GM18520 (cell line): Measurements from ENCODE around the gene SH2B2.
"Not testable (repeated sequence)": the region's sequence is repeated elsewhere in the genome, so short reads cannot be mapped to it uniquely, and the experiment has no call there.

ENCODE experiments used
- ATAC-seq: cut with Tn5 transposase; IDR thresholded peaks from one replicate; pipeline ENCODE4 v1.9.1; 2021; ENCODE audit not compliant: unreplicated experiment

Gene SH2B2

DNA sequence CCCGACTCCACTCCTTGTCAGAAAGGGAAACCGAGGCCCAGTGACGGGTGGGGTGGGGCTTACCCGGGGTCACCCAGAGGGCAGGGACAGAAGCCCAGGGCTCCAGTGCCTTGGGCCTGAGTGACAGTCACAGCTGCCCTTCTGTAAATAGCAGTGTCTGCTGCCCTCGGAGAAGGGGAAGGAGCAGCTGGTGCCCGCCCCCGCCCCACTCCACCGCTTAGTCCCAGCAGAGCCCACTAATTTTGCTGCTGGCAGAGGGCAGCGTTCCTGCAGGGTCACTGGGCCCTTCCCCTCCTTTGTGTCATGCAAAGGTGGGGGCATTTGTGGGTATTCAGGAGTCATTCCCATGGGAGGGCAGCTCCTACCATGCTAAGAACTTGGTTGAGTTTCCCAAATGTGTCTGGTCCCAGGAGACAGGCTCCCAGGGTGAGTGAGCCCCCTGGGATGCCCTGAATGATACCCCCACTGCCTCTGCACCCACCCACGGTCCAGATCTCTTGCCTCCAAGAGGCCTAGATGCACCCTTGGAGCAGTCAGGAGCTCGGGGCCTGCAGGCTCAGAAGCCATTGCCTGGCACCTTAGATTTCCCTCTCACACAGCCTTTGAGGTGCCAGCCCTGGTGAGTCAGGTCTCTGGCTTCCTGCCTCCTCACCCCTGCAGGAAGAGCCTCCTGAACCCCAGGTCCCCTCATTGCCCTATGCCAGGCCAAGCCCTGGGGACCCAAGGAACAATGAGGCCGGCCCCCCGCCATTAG, 17.2 kb downstream of the SH2B2 start:
- no peak for ATAC-seq

DNA sequence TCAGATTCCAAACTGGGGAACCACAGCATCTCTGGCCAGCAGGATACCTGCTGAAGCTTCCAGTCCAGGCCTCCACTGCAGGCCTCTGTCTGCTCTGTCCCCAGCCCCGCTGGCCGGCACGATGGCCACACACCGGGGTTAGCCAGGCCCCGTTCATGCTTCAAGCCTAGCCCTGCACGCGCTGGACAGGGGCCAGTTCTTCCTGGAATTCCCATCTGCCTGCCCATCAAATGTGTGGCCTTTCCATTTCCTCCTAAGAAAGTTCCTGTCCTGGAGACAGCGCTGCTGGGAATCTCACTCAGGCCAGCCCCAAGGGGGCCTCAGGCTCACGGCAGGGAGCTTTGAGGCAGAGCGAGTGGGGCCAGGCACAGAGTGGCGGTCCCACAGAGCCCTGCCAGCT, 18.0 kb downstream of the SH2B2 start:
- no peak for ATAC-seq

DNA sequence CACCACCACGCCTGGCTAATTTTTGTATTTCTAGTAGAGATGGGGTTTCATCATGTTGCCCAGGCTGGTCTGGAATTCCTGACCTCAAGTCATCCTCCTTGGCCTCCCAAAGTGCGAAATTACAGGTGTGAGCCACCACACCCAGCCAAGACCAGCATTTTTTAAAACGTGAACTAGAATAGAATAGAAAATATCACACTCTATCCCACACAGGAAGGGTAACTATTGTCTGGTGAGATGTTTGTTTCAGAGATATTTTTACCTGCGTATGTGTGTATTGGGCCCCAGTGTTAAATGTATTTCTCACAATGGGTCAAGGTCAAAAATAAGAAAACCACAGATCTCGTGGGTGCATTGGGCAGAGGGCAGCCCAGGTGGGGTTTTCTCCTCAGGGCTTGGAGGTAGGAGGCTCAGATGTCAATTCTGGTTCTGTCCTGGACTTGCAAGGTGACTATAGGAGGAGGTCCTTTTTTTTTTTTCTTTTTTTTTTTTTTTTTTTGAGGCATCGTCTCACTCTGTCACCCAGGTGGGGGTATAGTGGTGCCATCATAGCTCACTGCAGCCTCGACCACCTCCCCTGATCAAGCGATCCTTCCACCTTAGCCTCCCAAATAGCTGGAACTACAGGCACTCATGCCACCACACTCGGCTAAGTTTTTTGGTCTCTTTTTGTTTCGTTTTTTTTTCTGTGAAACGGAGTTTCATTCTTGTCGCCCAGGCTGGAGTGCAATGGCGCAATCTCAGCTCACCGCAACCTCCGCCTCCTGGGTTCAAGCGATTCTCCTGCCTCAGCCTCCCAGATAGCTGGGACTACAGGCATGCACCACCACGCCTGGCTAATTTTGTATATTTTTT, 19.0 kb downstream of the SH2B2 start:
- peak; percentile 62 for ATAC-seq

DNA sequence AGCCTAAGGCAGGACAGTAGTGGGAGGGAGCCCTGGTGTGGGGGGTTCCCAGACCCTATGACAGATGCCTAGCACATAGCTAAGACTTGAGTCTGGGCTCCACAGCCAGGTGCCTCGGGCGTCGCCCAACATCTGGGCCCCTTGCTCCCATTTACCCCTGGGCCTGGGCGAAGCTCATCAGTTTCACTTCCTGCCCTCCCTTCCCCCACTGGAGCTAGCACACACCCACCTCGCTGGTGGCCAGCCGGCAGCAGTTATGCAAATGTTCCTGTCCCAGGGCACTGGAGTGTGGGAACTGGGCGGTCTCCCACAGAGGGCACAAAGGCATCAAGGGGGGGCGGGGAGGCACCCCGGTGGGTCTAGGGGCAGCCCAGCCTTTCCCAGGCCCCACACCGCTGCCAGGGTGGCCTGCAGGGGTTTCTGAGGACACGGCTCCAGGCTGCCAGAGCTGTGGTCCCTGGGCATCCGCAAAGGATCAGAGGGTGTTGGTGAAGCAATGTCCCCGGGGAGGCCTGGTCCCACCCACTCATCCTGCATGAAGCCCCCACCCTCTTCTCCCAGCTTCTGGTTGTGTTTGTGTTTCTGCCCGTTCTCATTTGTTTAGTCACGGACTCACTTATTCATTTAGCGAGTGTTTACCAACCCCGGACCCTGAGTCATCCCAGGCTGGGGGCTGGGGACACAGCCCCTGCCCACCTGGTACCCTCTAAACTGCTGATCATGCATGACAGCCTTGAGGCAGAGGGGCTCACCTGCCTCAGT, 20.4 kb downstream of the SH2B2 start:
- ATAC-seq = peak; percentile 47

DNA sequence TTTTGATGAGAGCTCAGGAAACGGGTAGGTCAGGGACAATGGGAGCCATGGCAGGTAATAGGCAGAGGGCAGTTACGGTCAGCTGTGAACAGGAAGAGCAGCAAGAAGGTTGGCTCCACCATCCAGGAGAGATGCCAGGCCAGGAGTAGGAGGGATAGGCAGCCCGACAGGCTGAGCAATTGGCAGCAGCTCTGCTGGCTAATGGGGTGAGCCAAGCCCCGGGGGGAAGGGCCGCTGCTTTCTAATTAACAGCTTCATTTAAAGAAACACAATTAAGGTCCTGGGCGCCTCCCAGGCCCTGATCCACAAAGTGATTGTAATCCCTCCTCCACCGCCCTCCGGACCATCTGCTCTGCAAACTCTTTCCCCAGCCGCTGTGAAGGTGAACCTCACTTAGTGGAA, 23.7 kb downstream of the SH2B2 start:
- no peak for ATAC-seq

DNA sequence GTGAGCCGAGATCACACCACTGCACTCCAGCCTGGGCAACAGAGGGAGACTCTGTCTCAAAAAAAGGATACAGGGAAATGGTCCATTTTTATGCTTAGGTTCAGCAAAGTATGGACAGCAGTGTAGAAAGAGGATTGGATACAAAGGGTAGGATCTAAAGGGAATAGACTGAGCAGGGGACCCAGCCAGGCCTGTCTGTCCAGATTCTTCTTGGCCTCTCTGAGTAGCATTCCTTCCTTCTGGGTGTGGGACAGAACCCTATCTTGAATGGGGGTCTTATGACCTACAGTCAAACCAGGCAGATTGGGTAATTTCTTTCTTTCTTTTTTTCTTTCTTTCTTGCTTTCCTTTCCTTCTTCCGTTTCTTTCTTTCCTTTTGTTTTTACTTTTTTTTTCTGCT, 25.6 kb downstream of the SH2B2 start:
- no peak for ATAC-seq

DNA sequence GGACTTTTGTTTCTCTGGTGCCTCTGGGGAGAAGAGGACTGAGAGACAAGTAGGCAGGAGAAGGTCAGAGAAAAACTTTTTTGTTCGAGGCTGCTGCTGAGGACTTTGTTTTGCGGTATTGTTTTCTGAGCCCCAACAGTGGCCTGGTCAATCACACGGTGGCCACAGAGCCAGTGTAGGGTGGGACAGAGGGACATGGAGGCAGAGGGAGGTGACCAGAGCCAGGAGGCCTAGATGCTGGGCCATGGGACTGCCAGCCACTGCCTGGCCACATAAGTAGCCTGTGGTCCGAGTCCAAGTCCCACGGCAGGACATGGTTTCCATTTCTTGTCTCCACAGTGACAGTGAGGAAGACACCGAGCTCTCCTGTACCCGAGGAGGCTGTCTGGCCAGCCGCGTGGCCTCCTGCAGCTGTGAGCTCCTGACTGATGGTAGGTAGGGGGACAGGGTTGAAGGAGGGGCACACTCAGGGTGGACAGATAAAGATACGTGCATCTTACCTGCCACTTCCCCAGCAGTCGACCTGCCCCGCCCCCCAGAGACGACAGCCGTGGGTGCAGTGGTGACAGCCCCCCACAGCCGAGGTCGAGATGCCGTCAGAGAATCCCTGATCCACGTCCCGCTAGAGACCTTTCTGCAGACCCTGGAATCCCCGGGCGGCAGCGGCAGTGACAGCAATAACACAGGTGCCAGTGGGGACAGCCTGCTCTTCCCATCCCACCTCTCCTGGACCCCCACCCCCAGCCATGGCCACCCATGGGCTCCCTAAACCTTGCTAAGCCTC, 27.5 kb downstream of the SH2B2 start:
- ATAC-seq = no peak

DNA sequence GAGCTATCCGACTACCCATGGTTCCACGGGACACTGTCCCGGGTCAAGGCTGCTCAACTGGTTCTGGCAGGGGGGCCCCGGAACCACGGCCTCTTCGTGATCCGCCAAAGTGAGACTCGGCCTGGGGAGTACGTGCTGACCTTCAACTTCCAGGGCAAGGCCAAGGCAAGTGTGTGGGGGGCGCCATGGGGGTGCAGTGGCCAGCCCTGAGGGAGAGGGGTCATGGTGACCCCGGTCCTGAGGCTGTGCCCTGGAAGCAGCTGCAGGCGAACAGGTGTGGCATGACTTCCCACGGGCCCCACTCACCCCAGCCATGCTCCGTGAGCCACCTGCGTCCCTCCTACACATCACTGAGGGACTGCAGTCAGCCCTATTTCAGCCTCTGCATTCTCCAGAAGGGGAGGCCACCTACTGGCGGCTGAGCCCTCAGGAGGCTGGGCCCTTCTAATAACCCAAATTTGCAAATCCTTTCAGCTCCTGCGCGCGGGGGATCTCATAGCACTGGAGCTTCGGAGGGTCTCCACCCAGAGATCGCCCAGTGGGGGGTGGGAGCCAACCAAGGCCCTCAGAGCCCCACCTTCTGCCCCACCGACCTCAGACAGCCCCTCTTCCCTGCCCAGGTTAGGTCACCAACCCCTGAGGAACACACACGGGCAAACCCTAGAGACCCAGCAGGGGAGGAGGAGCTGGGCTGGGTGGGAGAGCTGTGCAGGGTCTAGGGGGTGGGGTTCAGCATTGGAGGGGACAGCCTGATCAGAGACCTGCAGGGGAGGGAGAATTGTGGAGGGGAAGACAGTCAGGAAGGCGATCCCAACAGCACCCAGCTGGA, 30.8 kb downstream of the SH2B2 start:
- no peak for ATAC-seq

DNA sequence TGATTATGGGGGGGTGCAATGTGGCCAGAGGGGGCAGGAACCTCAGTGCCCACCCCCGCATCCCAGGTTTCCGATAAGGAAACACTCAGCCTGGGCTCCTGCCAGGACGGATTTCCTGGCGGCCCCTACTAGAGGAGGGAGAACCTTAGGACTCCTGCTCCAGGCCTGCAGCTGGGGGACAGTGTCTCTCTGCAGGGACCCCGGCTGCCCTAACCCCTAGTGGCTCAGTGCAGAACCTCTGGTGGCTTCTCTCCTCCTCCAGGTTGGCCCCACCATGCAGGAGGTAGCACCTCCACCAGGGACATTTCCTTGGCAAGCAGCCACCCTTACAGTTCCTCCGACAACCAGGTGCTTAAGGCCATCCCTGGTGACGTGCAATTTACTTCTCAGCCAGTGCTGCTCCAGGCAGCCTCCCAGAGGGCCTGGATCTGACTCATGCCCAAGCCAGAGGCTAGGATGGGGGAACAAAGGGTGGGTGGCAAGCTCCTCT, 31.9 kb downstream of the SH2B2 start:
- no peak for ATAC-seq

DNA sequence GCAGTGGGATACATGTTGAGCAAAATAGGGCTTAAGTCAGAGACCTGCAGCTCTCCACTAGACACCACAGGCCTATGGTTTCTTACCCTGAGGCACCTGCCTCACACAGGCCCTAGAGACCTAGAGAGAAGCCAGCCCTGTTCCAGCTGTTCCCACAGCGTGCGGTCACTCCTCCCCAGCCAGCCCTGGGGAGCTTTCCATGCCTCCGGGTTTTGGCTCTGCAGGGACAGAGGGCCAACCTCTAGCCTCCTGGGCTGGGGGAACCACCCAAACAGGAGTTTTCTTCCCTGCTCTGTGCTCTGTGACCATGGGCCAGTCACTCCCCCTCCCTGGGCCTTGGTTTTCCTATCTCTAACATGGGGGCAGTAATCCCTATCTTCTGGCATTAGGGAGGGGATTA, 33.0 kb downstream of the SH2B2 start:
- ATAC-seq = no peak

DNA sequence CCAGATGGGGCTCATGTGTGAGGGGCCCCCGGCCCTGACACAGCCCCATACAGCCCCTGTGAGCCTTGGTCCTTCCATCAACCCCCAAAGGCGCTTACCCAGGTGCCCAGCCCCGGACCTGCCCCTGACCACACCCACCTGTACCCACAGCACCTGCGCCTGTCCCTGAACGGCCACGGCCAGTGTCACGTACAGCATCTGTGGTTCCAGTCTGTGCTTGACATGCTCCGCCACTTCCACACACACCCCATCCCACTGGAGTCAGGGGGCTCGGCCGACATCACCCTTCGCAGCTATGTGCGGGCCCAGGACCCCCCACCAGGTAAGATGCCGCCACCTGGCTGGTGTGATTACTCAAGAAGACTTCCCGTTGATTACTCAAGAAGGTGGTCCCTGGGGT, 33.5 kb downstream of the SH2B2 start:
- no peak for ATAC-seq

DNA sequence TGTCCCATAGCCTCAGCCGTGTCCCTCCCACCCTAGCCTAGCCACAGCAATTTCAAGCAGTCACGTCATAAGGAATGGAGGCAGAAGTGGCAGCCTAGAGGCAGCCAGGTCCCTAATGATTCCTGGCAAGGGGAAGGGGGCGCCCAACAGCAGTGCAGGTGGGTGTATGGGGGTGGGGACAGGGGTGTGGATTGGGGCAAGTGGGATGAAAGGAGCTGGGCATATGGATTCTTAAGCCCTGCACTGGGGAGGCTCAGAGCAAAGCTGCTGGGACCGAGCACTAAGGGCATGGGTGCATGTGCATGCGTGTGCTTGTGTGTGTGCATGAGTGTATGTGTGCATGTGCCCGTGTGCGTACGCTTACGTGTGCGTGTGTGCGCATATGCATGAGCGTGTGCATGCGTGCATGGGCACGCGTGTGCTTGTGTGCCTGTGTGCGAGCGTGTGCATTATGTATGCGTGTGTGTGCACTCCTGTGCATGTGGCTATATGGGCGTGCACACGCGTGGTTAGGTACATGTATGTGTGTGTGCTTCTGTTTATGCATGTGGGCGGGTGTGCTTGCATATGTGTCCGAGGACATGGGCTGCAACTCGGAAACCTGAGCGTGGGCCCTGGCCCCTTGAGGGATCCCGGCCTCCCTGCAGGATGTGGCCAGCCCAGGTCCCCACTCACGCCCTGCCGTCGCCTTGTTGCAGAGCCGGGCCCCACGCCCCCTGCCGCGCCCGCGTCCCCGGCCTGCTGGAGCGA, 34.1 kb downstream of the SH2B2 start:
- ATAC-seq = no peak

DNA sequence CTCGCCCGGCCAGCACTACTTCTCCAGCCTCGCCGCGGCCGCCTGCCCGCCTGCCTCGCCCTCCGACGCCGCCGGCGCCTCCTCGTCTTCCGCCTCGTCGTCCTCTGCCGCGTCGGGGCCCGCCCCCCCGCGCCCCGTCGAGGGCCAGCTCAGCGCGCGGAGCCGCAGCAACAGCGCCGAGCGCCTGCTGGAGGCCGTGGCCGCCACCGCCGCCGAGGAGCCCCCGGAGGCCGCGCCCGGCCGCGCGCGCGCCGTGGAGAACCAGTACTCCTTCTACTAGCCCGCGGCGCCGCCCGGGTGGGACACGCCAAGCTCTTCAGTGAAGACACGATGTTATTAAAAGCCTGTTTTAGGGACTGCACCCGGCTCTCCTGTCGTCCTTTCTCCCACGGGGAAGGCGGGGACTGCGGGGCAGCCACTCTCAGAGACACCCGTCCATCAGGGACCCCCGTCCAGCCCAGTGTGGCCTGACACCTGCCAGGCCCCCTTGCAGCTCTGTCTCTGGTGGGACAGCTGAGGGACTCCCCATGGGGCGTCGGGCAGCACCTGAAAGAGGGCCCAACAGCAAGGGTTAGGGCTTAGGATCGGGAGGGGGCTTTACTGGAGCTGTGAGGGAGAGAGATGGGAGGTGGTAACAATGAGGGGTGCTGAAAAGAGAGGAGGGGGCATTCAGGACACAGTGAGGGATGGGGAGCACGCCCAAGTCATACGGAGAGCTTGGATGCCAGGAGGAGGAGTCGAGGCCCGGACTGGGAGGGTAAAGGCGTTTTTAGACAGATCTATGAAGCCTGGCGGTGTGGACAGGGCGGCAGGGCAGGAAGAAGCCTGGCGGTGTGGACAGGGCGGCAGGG, 34.9 kb downstream of the SH2B2 start:
- no peak for ATAC-seq

DNA sequence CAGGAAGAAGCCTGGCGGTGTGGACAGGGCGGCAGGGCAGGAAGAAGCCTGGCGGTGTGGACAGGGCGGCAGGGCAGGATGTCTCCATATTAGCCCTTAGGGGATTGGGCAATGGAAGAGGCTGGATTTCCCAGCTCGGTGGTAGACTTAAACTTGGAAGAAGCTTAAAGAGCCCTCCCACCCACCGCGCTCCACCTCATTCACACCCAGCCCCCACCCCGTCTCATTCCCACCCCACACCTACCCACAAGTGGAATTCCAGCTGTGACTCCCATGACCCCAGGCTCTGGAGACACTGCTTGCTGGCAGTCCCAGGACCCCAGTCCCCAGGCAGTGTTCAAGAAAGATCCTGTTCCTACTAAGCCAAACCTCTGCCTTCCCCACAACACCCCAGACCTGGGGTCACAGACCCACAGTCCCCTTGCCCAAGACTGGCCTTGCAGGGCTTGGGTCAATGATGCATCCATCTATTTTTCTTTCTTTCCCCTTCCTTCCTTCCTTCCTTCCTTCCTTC, 35.6 kb downstream of the SH2B2 start:
- no peak for ATAC-seq

DNA sequence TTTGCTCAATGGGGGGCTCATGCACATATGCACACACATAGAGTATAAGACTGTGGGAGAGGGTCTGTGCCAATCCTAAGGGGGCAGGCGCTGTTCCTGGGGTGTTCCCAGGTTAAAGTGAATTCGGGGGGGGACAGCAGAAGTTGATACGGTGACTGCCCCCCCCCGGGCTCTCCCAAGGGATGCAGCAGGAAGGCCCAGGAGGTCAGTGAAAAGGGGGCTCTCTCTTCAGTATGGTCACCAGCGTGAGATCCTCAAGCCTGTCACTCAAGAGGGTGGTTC, 37.2 kb downstream of the SH2B2 start:
- no peak for ATAC-seq

DNA sequence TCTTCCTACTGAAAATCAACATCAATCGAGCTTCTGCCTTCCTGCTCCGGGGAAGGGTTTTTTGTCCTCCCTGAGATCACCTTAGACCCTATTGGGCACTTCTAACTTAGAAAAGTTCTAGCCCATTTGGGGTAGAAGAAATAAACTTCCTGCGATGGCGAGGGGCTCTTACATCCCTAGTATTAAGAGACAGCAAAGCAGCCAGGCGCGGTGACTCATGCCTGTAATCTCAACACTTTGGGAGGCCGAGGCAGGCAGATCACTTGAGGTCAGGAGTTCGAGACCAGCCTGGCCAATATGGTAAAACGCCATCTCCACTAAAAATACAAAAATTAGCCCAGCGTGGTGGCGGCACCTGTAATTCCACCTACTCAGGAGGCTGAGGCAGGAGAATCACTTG, 38.4 kb downstream of the SH2B2 start:
- not testable (repeated sequence) for ATAC-seq

DNA sequence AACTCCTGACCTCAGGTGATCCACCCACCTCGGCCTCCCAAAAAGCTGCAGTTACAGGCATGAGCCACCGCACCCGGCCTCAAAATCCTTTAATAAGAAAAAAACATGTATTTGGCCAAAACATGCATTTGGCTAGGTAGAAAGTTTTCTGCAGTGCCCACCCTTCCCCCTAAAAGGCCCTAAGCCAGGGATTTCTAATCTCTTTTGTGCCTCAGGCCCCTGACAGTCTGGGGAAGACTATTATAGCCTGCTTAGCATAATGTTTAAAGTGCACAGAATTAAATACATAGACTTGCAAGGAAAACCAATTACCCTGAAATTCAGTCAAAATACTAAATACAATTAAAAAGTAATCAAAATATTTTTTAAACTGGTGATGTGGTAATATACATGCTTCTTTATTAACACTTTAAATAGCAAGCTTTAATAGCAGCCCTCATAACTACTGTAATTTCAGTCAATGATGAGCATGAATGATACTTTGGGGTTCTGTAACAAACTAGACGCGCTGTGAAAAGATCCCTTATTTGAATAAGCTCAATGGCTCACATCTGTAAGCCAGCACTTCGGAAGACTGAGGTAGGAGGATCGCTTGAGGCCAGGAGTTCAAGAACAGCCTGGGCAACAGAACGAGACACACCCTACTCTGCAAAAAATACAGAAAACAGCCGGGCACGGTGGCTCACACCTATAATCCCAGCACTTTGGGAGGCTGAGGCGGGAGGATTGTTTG, 39.7 kb downstream of the SH2B2 start:
- ATAC-seq = no peak

DNA sequence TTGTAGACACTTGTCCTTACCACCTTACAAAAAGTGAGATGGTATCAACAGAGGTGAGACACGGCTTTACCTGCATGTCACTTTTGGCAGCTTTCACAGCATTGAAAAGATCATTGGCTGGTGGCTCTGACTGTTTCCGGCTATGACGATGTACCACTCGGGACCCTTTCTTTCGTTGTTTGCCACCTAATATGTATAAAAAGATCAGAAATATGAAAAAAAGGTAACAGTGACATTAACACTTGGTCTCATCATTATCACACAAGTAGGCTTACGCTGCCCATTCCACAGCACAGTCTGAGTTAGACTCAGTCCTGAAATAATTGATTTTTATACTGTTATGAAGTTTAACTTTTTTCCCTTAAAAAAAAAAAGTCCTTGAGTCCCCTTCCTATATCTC, 40.5 kb downstream of the SH2B2 start:
- not testable (repeated sequence) for ATAC-seq
